ENCODE results near the gene KANSL1.
"Not testable (repeated sequence)": the region's sequence is repeated elsewhere in the genome, so short reads cannot be mapped to it uniquely, and the experiment has no call there.

KANSL1 gene
- 312 reads per million, percentile 96 among the genes with 10 or more reads in this experiment for total RNA-seq

GRCh38 chr17:46193151-46193625 lies at the start of gene KANSL1:
Gene KANSL1, minus strand, starts transcription at chr17:46193429. Its CDS starts 21,286 bp downstream, at chr17:46172143.
- DNase-seq, result peak; percentile 84

GRCh38 chr17:46231359-46231758 lies 38.1 kb upstream of the KANSL1 start:
- DNase-seq, result not testable (repeated sequence)

- peak; percentile 91 for DNase-seq
These were observed 32.1 kb upstream of the KANSL1 start for GRCh38 chr17:46225274-46225794.

- DNase-seq, result not testable (repeated sequence)
These were observed 31.6 kb upstream of the KANSL1 start for GRCh38 chr17:46224864-46225263.

GRCh38 chr17:46223041-46223440 lies 29.8 kb upstream of the KANSL1 start:
- not testable (repeated sequence) for DNase-seq

GRCh38 chr17:46216682-46217081 lies 23.5 kb upstream of the KANSL1 start:
- DNase-seq, result no peak

GRCh38 chr17:46212634-46213435 lies 19.6 kb upstream of the KANSL1 start:
- peak; percentile 60 for DNase-seq

- DNase-seq, result no peak
These were observed 15.8 kb upstream of the KANSL1 start for GRCh38 chr17:46208997-46209396.

- no peak for DNase-seq
These were observed 12.7 kb upstream of the KANSL1 start for GRCh38 chr17:46205975-46206374.

- DNase-seq, result no peak
These were observed 9.2 kb upstream of the KANSL1 start for GRCh38 chr17:46202424-46202823.

- DNase-seq, result no peak
These were observed 8.3 kb upstream of the KANSL1 start for GRCh38 chr17:46201491-46201890.

GRCh38 chr17:46200197-46200596 lies 7.0 kb upstream of the KANSL1 start:
- DNase-seq, result no peak

- DNase-seq, result no peak
These were observed 6.2 kb upstream of the KANSL1 start for GRCh38 chr17:46199379-46199778.

- DNase-seq, result no peak
These were observed 5.0 kb upstream of the KANSL1 start for GRCh38 chr17:46198233-46198632.

GRCh38 chr17:46197530-46197929 lies 4.3 kb upstream of the KANSL1 start:
- DNase-seq, result no peak

- no peak for DNase-seq
These were observed 2.9 kb upstream of the KANSL1 start for GRCh38 chr17:46195939-46196716.

- DNase-seq, result no peak
These were observed 2.1 kb upstream of the KANSL1 start for GRCh38 chr17:46195217-46195855.

- peak; percentile 67 for DNase-seq
These were observed 1.4 kb upstream of the KANSL1 start for GRCh38 chr17:46194393-46195216.

GRCh38 chr17:46193626-46194392 lies 580 bp upstream of the KANSL1 start:
- DNase-seq, result peak; percentile 94

GRCh38 chr17:46192439-46193150 lies 634 bp downstream of the KANSL1 start:
- DNase-seq, result peak; percentile 57

GRCh38 chr17:46192189-46192438 lies 1.1 kb downstream of the KANSL1 start:
- DNase-seq, result no peak
